Measurements from ENCODE around the gene UBE2Z. TPM values are rescaled to one million over a fixed set of nuclear protein-coding genes. Genes with fewer than 3 reads are reported as not detected.

The UBE2Z gene
- total RNA-seq, 2 donors from 2014 or later: 90.2 to 99.0 TPM

- no peaks in the 10 kb centered on the region for H3K9me3 ChIP-seq (ENCODE audit: control insufficient read depth, low read length)
- no peaks in the 10 kb centered on the region for H3K4me1 ChIP-seq (ENCODE audit: control insufficient read depth, insufficient read depth, low read length)
- H3K9ac ChIP-seq (ENCODE audit: extremely low read depth, low read length, poor library complexity, severe bottlenecking): peak overlapping the region; percentile 89
- DNase-seq: no peak
- H3K36me3 Mint-ChIP-seq (ENCODE audit: low read depth): peaks cover 14% of the 10 kb centered on the region
- H3K4me3 ChIP-seq (ENCODE audit: low read length): peak overlapping the region; percentile 98
- H3K27ac ChIP-seq (ENCODE audit: low read depth, low read length): peak overlapping the region; percentile 96
- peaks cover 26% of the 10 kb centered on the region for H3K4me1 Mint-ChIP-seq
- peak overlapping the region; percentile 92 for H3K4me3 Mint-ChIP-seq
- no peaks in the 10 kb centered on the region for H3K9me3 Mint-ChIP-seq
- H3K27me3 Mint-ChIP-seq (ENCODE audit: insufficient read depth): no peaks in the 10 kb centered on the region
- 60% methylated on average over 2 of the region's 2 CpGs for WGBS, 2 experiments (ENCODE audit: insufficient coverage in 1 of 2, insufficient read length in 1 of 2)
- H3K27ac Mint-ChIP-seq: peak overlapping the region; percentile 96
- peaks cover 27% of the 10 kb centered on the region for H3K36me3 ChIP-seq (ENCODE audit: control insufficient read depth, insufficient read depth, low read length)
- TF ChIP-seq, protein P1, sequence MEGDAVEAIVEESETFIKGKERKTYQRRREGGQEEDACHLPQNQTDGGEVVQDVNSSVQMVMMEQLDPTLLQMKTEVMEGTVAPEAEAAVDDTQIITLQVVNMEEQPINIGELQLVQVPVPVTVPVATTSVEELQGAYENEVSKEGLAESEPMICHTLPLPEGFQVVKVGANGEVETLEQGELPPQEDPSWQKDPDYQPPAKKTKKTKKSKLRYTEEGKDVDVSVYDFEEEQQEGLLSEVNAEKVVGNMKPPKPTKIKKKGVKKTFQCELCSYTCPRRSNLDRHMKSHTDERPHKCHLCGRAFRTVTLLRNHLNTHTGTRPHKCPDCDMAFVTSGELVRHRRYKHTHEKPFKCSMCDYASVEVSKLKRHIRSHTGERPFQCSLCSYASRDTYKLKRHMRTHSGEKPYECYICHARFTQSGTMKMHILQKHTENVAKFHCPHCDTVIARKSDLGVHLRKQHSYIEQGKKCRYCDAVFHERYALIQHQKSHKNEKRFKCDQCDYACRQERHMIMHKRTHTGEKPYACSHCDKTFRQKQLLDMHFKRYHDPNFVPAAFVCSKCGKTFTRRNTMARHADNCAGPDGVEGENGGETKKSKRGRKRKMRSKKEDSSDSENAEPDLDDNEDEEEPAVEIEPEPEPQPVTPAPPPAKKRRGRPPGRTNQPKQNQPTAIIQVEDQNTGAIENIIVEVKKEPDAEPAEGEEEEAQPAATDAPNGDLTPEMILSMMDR (conservative IDR thresholded peaks at IDR 0.05): no peak
- H3K27me3 ChIP-seq (ENCODE audit: control insufficient read depth, insufficient read depth, low read length, poor library complexity, severe bottlenecking): no peaks in the 10 kb centered on the region
These were observed 527 bp upstream of the UBE2Z start for GRCh38 chr17:48907713-48908046.

GRCh38 chr17:48908853-48909394 lies 717 bp downstream of the UBE2Z start:
- Mint-ChIP-seq H3K36me3 (ENCODE audit: low read depth) (peaks cover 26% of the 10 kb centered on the region), H3K27me3 (ENCODE audit: insufficient read depth) (no peaks in the 10 kb centered on the region), H3K27ac (peak overlapping the region; percentile 92), H3K4me1 (peaks cover 26% of the 10 kb centered on the region), H3K4me3 (peak overlapping the region; percentile 92), H3K9me3 (no peaks in the 10 kb centered on the region)
- no peaks in the 10 kb centered on the region for H3K27me3 ChIP-seq (ENCODE audit: control insufficient read depth, insufficient read depth, low read length, poor library complexity, severe bottlenecking)
- WGBS, 2 experiments (ENCODE audit: insufficient coverage in 1 of 2, insufficient read length in 1 of 2): 1 to 2% methylated on average over 7 to 34 of the region's 36 CpGs
- H3K4me1 ChIP-seq (ENCODE audit: control insufficient read depth, insufficient read depth, low read length): no peaks in the 10 kb centered on the region
- TF ChIP-seq, protein P1 (conservative IDR thresholded peaks at IDR 0.05): no peak
- H3K9ac ChIP-seq (ENCODE audit: extremely low read depth, low read length, poor library complexity, severe bottlenecking): peak overlapping the region; percentile 89
- H3K36me3 ChIP-seq (ENCODE audit: control insufficient read depth, insufficient read depth, low read length): peaks cover 40% of the 10 kb centered on the region
- DNase-seq: peak; percentile 100
- H3K4me3 ChIP-seq (ENCODE audit: low read length): peak overlapping the region; percentile 98
- no peaks in the 10 kb centered on the region for H3K9me3 ChIP-seq (ENCODE audit: control insufficient read depth, low read length)
- peak overlapping the region; percentile 96 for H3K27ac ChIP-seq (ENCODE audit: low read depth, low read length)

GRCh38 chr17:48909783-48910182 lies 1.6 kb downstream of the UBE2Z start:
- 66 to 100% methylated on average over 1 to 4 of the region's 4 CpGs for WGBS, 2 experiments (ENCODE audit: insufficient coverage in 1 of 2, insufficient read length in 1 of 2)
- Histone ChIP-seq H3K9ac (ENCODE audit: extremely low read depth, low read length, poor library complexity, severe bottlenecking) (peak overlapping the region; percentile 89), H3K9me3 (ENCODE audit: control insufficient read depth, low read length) (no peaks in the 10 kb centered on the region), H3K4me3 (ENCODE audit: low read length) (peak overlapping the region; percentile 98), H3K27me3 (ENCODE audit: control insufficient read depth, insufficient read depth, low read length, poor library complexity, severe bottlenecking) (no peaks in the 10 kb centered on the region), H3K4me1 (ENCODE audit: control insufficient read depth, insufficient read depth, low read length) (no peaks in the 10 kb centered on the region), H3K36me3 (ENCODE audit: control insufficient read depth, insufficient read depth, low read length) (peaks cover 46% of the 10 kb centered on the region), H3K27ac (ENCODE audit: low read depth, low read length) (no peak overlapping the region)
- no peak for DNase-seq
- no peaks in the 10 kb centered on the region for H3K27me3 Mint-ChIP-seq (ENCODE audit: insufficient read depth)
- H3K27ac Mint-ChIP-seq: peak overlapping the region; percentile 27
- peaks cover 35% of the 10 kb centered on the region for H3K36me3 Mint-ChIP-seq (ENCODE audit: low read depth)
- TF ChIP-seq, protein P1 (conservative IDR thresholded peaks at IDR 0.05): no peak
- H3K9me3 Mint-ChIP-seq: no peaks in the 10 kb centered on the region
- peak overlapping the region; percentile 92 for H3K4me3 Mint-ChIP-seq
- peaks cover 26% of the 10 kb centered on the region for H3K4me1 Mint-ChIP-seq

Measured in endodermal cell (in vitro differentiated cells).